Activated CD8-positive, alpha-beta memory T cell treated with anti-CD3 and anti-CD28 coated beads for 4 hours (primary cell): ENCODE measurements around the gene MKRN1.
A peak's percentile ranks its signal among the peaks of the same experiment; 100 is the strongest.
"Not testable (repeated sequence)": the region's sequence is repeated elsewhere in the genome, so short reads cannot be mapped to it uniquely, and the experiment has no call there.

Experiments
- DNase-seq, 2 donors: peaks; one replicate each; pipeline ENCODE4 v3.0.0-alpha.2; 2020; ENCODE audit warnings: low read depth in 2 of 2

The MKRN1 gene

DNA sequence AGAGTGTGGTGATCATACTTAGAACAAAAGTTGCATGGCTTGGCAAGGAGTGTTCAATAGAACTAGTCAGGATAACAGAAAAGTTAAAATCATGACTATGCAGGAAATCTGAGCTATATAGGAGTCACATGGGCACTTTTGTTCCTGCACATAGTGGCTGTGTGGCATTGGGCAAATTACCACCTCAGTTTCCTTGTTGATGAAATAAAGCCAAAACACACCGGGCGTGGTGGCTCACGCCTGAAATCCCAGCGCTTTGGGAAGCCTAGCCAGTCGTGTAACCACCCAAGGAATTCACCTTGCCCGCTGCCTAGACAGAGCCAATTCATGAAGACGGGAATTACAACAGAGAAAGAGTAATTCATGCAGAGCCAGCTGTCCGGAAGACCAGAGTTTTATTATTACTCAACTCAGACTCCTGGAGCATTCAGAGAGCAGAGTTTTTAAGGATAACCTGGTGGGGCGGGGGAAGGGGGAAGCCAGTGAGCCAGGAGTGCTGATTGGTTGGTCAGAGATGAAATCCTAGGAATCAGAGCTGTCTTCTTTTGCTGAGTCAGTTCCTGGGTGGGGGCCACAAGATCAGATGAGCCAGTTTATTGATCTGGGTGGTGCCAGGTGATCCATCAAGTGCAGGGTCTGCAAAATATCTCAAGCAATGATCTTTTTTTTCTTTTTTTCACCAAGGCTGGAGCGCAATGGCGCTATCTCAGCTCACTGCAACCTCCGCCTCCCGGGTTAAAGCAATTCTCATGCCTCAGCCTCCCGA lies 6.4 kb upstream of the MKRN1 start:
- no peak for DNase-seq

DNA sequence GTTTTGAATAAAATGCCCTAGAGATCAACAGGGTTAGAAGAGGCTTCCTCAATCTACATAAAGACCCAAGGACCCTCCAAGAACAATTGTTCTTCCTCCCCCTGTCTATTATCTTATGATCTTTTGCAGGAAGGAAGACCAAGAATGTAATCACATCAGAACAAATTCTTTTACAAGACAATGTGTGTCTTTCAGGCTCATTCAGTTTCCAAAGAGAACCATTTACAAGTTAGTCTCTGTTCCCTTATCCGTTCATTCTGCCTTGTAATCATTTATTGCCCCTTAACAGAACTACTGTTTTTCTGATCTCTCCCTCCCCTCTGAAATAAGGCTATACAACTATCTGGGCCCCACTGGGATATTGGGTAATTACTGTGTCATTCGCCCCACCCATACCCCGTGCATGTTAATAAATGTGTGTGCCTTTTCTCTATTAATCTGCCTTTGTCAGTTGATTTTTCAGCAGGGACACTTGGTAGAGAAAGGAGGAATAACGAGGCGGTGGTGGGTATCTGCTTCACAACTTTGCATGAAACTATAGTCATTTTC lies 5.7 kb upstream of the MKRN1 start:
- DNase-seq: no peak

DNA sequence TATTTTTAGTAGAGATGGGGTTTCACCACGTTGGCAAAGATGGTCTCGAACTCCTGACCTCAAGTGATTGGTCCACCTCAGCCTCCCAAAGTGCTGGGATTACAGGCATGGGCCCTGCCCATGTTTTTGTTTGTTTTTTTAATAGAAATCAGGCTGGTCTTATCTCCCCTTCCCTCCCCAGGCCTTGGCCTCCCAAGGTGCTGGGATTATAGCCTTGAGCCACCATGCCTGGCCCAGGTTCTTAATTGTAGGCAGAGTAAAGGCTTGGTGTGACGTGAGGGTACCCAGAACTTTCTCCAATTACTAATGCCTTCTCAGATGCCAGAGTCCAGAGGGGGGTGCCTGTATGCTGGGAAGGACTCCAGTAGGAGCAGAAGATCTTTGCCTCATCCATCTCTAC lies 5.2 kb upstream of the MKRN1 start:
- no peak for DNase-seq

GRCh38 chr7:140479739-140480084 lies 407 bp upstream of the MKRN1 start:
- DNase-seq: no peak

DNA sequence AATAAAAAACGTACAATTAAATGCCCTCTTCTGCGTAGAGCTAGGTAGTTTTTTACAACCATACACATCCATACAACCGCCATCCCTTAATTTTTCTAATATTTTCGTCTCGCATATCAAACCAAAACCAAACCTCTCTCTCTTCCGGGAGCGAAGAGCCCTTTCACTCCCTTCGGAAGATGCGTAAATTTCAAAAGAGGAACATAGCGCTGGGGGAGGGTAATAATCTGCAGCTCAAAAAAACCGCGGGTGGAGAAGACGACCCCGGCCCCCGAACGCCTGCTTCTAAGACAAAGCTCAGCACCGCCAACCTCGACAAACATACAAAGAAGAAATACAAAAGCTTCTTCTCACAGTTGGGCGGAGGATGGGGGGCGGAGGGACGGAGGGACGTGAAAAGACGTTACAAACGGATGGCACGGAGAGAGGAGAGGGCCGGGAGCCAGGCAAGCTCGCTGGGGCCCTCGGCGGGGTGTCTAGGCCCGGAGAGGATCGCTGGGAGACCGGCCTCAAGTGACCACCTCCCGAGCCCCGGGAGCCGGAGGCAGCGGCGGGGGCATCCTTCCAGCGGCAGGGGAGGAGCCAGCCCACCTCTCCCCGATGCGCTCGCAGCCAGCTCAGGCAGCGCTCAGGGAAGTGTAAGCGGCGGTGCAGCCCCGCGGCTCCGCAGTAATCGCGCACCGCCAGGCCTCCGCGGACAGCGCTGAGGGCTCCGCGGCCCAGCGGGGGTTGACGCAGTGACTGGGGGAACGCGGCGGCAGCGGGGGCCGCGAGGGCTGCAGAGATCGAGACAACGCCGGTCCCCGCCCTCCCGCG lies 851 bp downstream of the MKRN1 start:
- peak; percentile 10 to 12 for DNase-seq

DNA sequence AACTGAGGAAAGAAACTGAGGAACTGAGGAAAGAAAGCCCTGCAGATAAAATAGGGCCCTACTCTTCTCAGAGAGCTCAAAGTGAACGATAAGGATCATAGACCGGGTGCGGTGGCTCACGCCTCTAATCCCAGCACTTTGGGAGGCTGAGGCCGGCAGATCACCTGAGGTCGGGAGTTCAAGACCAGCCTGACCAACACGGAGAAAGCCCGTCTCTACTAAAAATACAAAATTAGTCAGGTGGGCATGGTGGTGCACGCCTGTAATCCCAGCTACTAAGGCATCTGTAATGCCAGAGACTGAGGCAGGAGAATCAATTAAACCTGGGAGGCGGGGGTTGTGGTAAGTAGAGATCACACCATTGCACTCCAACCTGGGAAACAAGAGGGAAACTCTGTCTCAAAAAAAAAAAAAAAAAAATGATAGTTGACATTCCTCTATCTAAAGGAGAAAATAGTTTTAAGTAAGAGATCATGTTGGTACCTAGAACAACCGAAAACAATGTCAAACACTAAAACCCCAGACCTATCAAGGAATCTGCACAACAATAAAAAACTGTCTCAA lies 2.5 kb downstream of the MKRN1 start:
- DNase-seq: no peak

DNA sequence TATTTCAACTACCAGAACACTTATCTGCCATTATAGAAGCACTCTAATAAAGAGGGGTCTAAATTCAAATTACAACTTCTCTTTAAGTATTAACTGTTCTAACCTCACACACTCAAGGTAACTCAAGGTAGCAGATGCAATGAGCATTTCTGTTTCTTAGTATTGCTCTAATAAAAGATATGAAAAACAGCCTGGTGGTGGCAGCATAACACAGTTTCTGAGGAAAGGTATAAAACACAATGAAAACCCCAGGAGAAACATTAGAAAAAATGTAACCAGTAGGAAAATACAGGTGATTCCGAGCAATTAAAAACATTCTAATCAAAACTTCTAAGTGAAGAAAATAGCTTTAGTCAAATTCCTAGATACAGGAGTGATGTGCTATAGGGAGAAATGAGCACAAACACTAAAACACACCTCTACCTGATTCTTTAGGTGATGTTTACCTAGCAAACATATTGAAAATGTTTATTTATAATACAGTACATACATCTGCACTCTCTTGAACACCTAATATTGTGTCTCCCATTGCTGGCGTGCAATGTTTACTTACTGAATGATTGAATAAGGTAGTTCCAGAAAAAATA lies 3.5 kb downstream of the MKRN1 start:
- DNase-seq: peak; percentile 5 to 19

GRCh38 chr7:140463111-140463510 lies 16.2 kb downstream of the MKRN1 start:
- no peak for DNase-seq

GRCh38 chr7:140458916-140459315 lies 20.4 kb downstream of the MKRN1 start:
- no peak for DNase-seq

- DNase-seq: no peak
These were observed 21.1 kb downstream of the MKRN1 start for GRCh38 chr7:140458201-140458600.

GRCh38 chr7:140456551-140457051 lies 22.7 kb downstream of the MKRN1 start:
- no peak for DNase-seq

DNA sequence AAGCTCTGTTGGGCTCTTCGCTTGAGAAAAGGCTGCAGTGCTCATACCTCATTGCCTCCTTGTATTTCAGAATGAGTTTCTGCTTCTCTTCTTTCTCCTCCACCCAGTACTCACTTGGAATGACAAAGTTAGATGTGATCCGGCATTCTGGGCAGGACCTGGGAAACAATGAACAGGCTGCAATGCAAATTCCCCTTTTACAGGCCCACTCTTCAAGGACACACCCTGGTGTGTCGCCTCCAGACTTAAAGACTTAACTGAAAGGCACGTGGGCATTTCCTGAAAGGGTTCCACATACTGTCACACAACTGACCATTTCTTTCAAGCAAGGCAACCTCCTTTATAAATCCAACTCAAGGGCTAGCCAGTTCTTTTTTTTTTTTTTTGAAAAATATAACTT lies 23.6 kb downstream of the MKRN1 start:
- no peak for DNase-seq

- no peak for DNase-seq
These were observed 24.7 kb downstream of the MKRN1 start for GRCh38 chr7:140454657-140455015.

DNA sequence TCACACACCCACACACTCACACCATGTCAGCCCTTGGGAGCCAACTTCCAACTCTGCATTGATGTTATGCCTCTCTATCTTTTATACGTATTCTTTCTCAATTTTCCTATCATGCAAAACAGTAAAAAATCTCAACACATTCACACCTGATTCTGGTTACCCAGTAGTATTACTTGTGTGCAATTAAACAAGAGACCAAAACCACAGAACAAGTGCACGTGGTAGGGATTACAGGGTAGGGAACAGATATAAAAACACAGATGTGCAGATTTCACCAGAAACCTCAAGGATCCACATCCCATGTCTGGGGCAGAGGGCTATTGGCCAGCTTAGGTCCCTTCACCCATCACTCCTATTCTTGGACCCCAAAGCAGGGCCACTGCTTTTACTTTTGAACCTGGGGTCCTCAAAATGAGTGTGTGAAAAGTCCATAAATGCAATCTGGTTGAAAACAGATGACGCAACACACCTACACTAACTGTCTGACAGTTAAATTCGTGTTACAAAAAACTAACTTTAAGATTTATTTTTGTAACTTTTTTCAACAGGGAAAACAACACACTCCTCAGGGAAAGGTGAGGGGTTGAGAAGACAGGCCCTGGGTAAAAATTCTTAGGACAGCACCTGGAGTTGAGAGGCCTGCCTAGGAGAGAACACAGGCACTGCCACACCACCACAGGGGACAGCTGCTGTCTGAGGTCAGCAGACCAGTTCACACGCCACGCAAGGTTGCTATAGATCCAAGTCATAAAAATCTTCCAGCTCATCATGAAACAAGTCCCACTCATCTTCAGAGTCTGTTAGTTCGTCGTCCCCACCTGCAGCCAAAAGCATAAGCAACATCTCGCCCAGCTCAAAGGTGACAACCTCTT lies 25.3 kb downstream of the MKRN1 start:
- DNase-seq: not testable (repeated sequence)

DNA sequence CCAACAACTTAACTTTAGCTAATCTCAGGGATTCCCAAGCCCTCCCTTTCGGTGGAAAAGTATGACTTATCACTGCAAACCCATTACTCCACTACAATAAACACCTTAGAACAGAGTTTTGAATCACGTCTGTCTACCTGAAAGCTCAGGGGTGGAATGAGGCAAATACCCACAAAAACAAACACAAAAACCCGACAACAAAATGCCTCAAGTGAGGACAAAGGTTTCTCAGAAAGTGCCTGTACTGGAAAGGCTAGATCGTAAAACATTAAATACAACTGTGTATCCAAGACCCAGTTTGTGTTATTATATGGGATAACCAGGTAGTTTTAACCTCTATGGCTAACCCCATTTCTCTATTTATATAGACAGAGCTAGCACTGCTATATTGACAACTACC lies 26.0 kb downstream of the MKRN1 start:
- DNase-seq: no peak

DNA sequence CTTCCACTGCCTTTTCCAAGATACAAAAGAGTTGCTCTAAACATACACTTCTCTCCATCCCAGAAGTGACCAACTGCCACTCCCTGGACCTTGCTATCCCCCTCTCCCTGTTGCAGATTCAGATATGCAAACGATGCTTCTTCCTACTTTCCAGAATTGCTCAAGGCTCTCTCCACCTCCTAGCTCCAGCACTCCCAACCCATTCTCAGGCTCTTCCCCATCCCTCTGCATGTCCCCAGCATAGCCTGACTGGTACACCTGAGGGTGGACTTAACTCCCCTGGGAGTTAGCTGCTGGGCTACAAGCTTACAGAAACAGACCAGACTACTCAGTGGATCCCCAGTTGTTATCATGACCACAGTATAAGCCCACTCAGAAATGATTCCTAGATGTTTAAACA lies 27.6 kb downstream of the MKRN1 start:
- DNase-seq: no peak

- DNase-seq: no peak
These were observed 30.4 kb downstream of the MKRN1 start for GRCh38 chr7:140448781-140449480.

- DNase-seq: no peak
These were observed 31.5 kb downstream of the MKRN1 start for GRCh38 chr7:140447841-140448240.

- no peak for DNase-seq
These were observed 32.8 kb downstream of the MKRN1 start for GRCh38 chr7:140446467-140446866.

GRCh38 chr7:140441519-140441918 lies 37.8 kb downstream of the MKRN1 start:
- no peak for DNase-seq

DNA sequence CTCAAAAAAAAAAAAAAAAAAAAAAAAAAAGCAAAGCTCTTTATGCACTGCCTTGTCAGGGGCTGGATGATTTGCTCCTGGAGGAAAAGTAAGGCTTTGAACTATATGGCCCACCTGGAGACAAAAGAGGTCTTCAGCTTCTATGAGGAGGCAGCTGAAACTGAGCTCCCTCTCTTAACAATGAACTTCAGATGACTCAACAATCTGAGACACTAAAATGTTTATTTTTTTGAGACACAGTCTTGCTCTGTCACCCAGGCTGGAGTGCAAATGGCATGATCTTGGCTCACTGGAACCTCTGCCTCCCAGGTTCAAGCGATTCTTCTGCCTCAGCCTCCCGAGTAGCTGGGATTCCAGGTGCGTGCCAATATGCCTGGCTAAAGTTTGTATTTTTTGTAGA lies 38.7 kb downstream of the MKRN1 start:
- no peak for DNase-seq
